GM12878 (cell line): ENCODE data around the gene ZDHHC11B. TPM values are rescaled to one million over a fixed set of nuclear protein-coding genes. Genes with fewer than 3 reads are reported as not detected.

ENCODE experiments used
- ATAC-seq: fragments of 200-7000 bp; cut with Tn5 transposase; 3 replicates; pipeline ENCODE4 v1.9.1; 2020; ENCODE audit warnings: mild to moderate bottlenecking, moderate library complexity
- BruUV-seq: library from RNA; stranded (reverse); fragments of 400-500 nt; replicated peaks from 2 replicates; lab custom pipeline; 2021; lab: Mats Ljungman, UMichigan
- CTCF ChIA-PET: fragments of 300-600 bp; sonication (Branson Sonifier 250); formaldehyde crosslinking; extraction: SDS; loops from one replicate; lab custom pipeline; 2021; ENCODE audit warnings: inconsistent platforms; lab: Yijun Ruan, JAX
- POLR2A ChIA-PET: fragments of 350-600 bp; formaldehyde crosslinking; extraction: SDS; loops from one replicate; lab custom pipeline; 2021; ENCODE audit warnings: inconsistent platforms; lab: Charles Lee
- RAD21 ChIA-PET: fragments of 300-600 bp; sonication (Branson Sonifier 250); formaldehyde crosslinking; loops from one replicate; lab custom pipeline; 2023; ENCODE audit warnings: antibody characterized with exemption; ENCODE audit not compliant: unreplicated experiment; lab: Charles Lee
- SMC1A ChIA-PET: fragments of 300-600 bp; sonication (Branson Sonifier 250); formaldehyde crosslinking; loops from one replicate; lab custom pipeline; 2023; ENCODE audit not compliant: unreplicated experiment, uncharacterized antibody; lab: Charles Lee
- DNase-seq: peaks from one replicate; pipeline ENCODE4 v3.0.0-alpha.2; 2011; ENCODE audit warnings: low read depth, low spot score
- FAIRE-seq: peaks from 3 replicates; lab custom pipeline; 2011; peaks lifted over from hg19 to GRCh38; lab: Jason Lieb, UNC
- H2AFZ ChIP-seq: 2 replicates; pipeline ENCODE4 v1.6.0; 2011; ENCODE audit warnings: low read depth, low read length, control low read depth; ENCODE audit not compliant: control insufficient read depth
- H3K27ac ChIP-seq: 2 replicates; pipeline ENCODE4 v1.5.1; 2011; ENCODE audit warnings: control low read depth; ENCODE audit not compliant: control insufficient read depth, insufficient read depth
- H3K27me3 ChIP-seq, 2 experiments: replicated peaks in 1 of 2; 2 replicates each; pipeline versions ENCODE4 v1.6.0 to v1.6.1; 2011; ENCODE audit warnings: low read length in 1 of 2; ENCODE audit not compliant: control insufficient read depth in 2 of 2, insufficient read depth in 2 of 2
- H3K36me3 ChIP-seq, 2 experiments: 2 replicates each; pipeline ENCODE4 v1.5.1; 2011; ENCODE audit warnings: low read length in 1 of 2; ENCODE audit not compliant: control insufficient read depth in 2 of 2, insufficient read depth in 2 of 2
- H3K4me1 ChIP-seq: 2 replicates; pipeline ENCODE4 v1.6.1; 2011; ENCODE audit warnings: mild to moderate bottlenecking, low read length, moderate library complexity, mixed read lengths; ENCODE audit not compliant: control insufficient read depth, insufficient read depth
- H3K4me2 ChIP-seq: 2 replicates; pipeline ENCODE4 v1.6.0; 2011; ENCODE audit warnings: control low read depth; ENCODE audit not compliant: control insufficient read depth, insufficient read depth
- H3K4me3 ChIP-seq: fragments of 200-600 bp; sonication (generic); 2 replicates; pipeline ENCODE4 v1.5.1; 2016
- H3K79me2 ChIP-seq: 2 replicates; pipeline ENCODE4 v1.6.0; 2011; ENCODE audit warnings: low read length; ENCODE audit not compliant: control insufficient read depth, insufficient read depth
- H3K9ac ChIP-seq: 2 replicates; pipeline ENCODE4 v1.8.0; 2011; ENCODE audit warnings: low read length, control low read depth, mixed read lengths; ENCODE audit not compliant: control insufficient read depth, insufficient read depth
- H3K9me3 ChIP-seq: replicated peaks from 3 replicates; pipeline ENCODE4 v1.5.1; 2011; ENCODE audit warnings: mild to moderate bottlenecking, low read length; ENCODE audit not compliant: control insufficient read depth, insufficient read depth
- H4K20me1 ChIP-seq: 2 replicates; pipeline ENCODE4 v1.6.0; 2011; ENCODE audit not compliant: control insufficient read depth, insufficient read depth
- BACH1 ChIP-seq: fragments of 450-650 bp; IDR thresholded peaks from 2 replicates; pipeline ENCODE4 v1.6.1; 2017; ENCODE audit warnings: mild to moderate bottlenecking, borderline replicate concordance
- BMI1 ChIP-seq: fragments of 450-650 bp; IDR thresholded peaks from 2 replicates; pipeline ENCODE4 v1.6.1; 2016; ENCODE audit warnings: mild to moderate bottlenecking, moderate library complexity, borderline replicate concordance
- KDM1A ChIP-seq: fragments of 200-600 bp; sonication (generic); IDR thresholded peaks from 2 replicates; pipeline ENCODE4 v1.6.1; 2016; ENCODE audit warnings: borderline replicate concordance
- NFYB ChIP-seq: IDR thresholded peaks from 2 replicates; pipeline ENCODE4 v1.6.1; 2011; ENCODE audit warnings: low read depth, mild to moderate bottlenecking, low read length, improper control_type of control experiment, moderate library complexity; ENCODE audit not compliant: insufficient read depth
- TARDBP ChIP-seq: IDR thresholded peaks from 2 replicates; pipeline ENCODE4 v1.6.1; 2016; ENCODE audit warnings: borderline replicate concordance
- WGBS: methylation state at CpG from one replicate; pipeline ENCODE4 v1.1.6; 2016; ENCODE audit warnings: low lambda C conversion rate; ENCODE audit not compliant: insufficient replicate concordance, insufficient coverage; ENCODE audit errors: missing lambda C conversion rate; 5-methylcytosine and 5-hydroxymethylcytosine counted together
- in situ Hi-C: fragments of 300-500 bp; cut with MboI; formaldehyde crosslinking; loops from 9 replicates; pipeline ENCODE4 v1.14.3; 2018; ENCODE audit warnings: mixed read lengths
- intact Hi-C: fragments of 100-400 bp; cut with micrococcal nuclease; formaldehyde crosslinking; loops from one replicate; pipeline ENCODE4 v1.14.2; 2022; ENCODE audit not compliant: unreplicated experiment
- polyA plus RNA-seq, 11 experiments: library from polyadenylated mRNA; depleted of rRNA in 4 of 11; unstranded in 6 of 11; stranded (reverse) in 5 of 11; fragments of >200 nt; fragmentation: Nextera tagmentation in 4 of 11; fragmentation: Illumina TruSeq in 1 of 11; extraction: Ambion mirVana in 4 of 11; extraction: Trizol in 1 of 11; gene quantifications; 1 replicate in 1 of 11; 2 replicates in 10 of 11; pipeline versions ENCODE4 v1.2.1 to v1.2.3, GENCODE V29; 2011 to 2016; ENCODE audit warnings: inconsistent platforms in 2 of 11, missing spikeins in 2 of 11, low read depth in 1 of 11
- total RNA-seq, 4 experiments: library from RNA; depleted of rRNA in 3 of 4; stranded (reverse); fragments of >200 nt in 3 of 4; fragmentation: Illumina TruSeq in 1 of 4; extraction: Trizol in 1 of 4; gene quantifications; 2 replicates each; pipeline versions ENCODE4 v1.2.1 to v1.2.3, GENCODE V29; 2013 to 2021
- TF ChIP-seq, protein P1 (sequence below): IDR thresholded peaks from 2 replicates; pipeline ENCODE4 v1.6.1; 2012; ENCODE audit warnings: low read length, inconsistent platforms
- TF ChIP-seq, protein P2 (sequence below): fragments of 150-350 bp; IDR thresholded peaks from 2 replicates; pipeline ENCODE4 v1.6.1; 2016; ENCODE audit warnings: low read depth, low read length

Gene ZDHHC11B
- total and polyA plus RNA-seq, 10 of the 15 experiments (the other 5 are each of a cell fraction or from before 2014, with no cell fraction given), result 0.01 to 0.10 (median 0.09) TPM; not detected in 7

DNA sequence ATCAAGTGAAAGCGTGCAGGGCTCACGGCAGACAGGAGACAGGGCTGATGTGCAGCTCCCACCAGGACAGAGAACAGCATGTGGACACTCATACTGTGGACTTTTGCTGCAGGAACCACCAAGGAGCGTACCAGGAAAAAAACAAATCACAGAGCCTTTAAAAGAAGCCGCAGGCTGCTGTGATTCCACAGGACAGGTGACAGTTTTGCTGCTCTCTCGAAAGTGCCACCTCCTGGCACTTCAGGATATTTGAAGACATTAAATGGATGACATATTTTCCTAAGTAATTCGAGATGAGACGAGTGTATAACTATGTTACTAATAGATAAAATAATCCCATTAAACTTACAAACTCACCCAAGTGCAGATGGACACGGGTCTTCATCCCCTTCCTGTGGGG lies 37.0 kb upstream of the ZDHHC11B start (continued):
- TF ChIP-seq, protein P1, sequence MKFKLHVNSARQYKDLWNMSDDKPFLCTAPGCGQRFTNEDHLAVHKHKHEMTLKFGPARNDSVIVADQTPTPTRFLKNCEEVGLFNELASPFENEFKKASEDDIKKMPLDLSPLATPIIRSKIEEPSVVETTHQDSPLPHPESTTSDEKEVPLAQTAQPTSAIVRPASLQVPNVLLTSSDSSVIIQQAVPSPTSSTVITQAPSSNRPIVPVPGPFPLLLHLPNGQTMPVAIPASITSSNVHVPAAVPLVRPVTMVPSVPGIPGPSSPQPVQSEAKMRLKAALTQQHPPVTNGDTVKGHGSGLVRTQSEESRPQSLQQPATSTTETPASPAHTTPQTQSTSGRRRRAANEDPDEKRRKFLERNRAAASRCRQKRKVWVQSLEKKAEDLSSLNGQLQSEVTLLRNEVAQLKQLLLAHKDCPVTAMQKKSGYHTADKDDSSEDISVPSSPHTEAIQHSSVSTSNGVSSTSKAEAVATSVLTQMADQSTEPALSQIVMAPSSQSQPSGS, result no peak
- TF ChIP-seq TARDBP (no peak), BACH1 (no peak), BMI1 (no peak)

DNA sequence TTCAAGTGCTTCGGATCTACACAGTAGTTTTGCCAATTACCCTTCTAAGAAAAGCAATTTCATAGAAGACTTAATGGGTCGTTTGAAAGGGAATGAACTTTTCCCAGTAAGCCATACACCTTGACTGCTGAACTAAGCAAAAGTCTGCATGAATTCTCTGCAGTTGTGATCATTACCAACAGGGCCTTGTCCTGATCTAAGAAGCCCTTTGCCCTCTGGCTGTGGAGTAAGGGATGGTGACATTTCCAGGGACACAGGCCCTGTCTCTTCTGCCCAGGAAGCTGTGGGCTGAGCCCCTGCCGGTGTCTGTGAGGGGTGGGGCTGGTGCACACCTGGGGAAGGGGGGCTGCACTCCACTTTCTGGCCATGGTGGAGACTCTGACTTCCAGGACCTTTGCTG lies 35.7 kb upstream of the ZDHHC11B start:
- ATAC-seq, result no peak
- in situ Hi-C loops, result no loop called here
- no peak for FAIRE-seq

More for the DNA sequence above, 35.7 kb upstream of the ZDHHC11B start:
- Histone ChIP-seq H3K4me3 (no peak overlapping the region), H3K4me1 (no peaks in the 10 kb centered on the region), H3K9ac (no peak overlapping the region), H4K20me1 (no peaks in the 10 kb centered on the region), H3K79me2 (no peaks in the 10 kb centered on the region), H3K27me3 (no peaks in the 10 kb centered on the region), H3K4me2 (no peak overlapping the region), H3K27ac (no peak overlapping the region), H3K36me3 (no peaks in the 10 kb centered on the region), H2AFZ (no peak overlapping the region), H3K9me3 (no peaks in the 10 kb centered on the region)
- 11% methylated on average over 3 of the region's 3 CpGs for WGBS
- no peak for TF ChIP-seq NFYB
- no peak for TF ChIP-seq KDM1A
- TF ChIP-seq, protein P2, sequence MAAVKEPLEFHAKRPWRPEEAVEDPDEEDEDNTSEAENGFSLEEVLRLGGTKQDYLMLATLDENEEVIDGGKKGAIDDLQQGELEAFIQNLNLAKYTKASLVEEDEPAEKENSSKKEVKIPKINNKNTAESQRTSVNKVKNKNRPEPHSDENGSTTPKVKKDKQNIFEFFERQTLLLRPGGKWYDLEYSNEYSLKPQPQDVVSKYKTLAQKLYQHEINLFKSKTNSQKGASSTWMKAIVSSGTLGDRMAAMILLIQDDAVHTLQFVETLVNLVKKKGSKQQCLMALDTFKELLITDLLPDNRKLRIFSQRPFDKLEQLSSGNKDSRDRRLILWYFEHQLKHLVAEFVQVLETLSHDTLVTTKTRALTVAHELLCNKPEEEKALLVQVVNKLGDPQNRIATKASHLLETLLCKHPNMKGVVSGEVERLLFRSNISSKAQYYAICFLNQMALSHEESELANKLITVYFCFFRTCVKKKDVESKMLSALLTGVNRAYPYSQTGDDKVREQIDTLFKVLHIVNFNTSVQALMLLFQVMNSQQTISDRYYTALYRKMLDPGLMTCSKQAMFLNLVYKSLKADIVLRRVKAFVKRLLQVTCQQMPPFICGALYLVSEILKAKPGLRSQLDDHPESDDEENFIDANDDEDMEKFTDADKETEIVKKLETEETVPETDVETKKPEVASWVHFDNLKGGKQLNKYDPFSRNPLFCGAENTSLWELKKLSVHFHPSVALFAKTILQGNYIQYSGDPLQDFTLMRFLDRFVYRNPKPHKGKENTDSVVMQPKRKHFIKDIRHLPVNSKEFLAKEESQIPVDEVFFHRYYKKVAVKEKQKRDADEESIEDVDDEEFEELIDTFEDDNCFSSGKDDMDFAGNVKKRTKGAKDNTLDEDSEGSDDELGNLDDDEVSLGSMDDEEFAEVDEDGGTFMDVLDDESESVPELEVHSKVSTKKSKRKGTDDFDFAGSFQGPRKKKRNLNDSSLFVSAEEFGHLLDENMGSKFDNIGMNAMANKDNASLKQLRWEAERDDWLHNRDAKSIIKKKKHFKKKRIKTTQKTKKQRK, result no peak
- POLR2A ChIA-PET, result no interaction called here
- DNase-seq, result no peak
- BruUV-seq, result no TSS peak
- RAD21 ChIA-PET, result no interaction called here
- SMC1A ChIA-PET, result no interaction called here
- intact Hi-C loops, result no loop called here
- CTCF ChIA-PET, result interaction anchor here (1.1 kb wide), 1 partner anchor 120 kb away, joined by 3 read pairs; no protein-coding TSS in a partner anchor
